Posterior vena cava (tissue), 2 donors: Measurements from ENCODE around the gene BRMS1. TPM values are rescaled to one million over a fixed set of nuclear protein-coding genes. Genes with fewer than 3 reads are reported as not detected.
"Not testable (repeated sequence)": the region's sequence is repeated elsewhere in the genome, so short reads cannot be mapped to it uniquely, and the experiment has no call there.

Experiments used
- DNase-seq: peaks from one replicate; pipeline ENCODE4 v3.0.0-alpha.2; 2020; ENCODE audit warnings: low spot score
- intact Hi-C, 2 donors: fragments of 100-400 bp; cut with DNase I; formaldehyde crosslinking; loops; one replicate each; pipeline versions ENCODE4 v1.14.1 to v1.14.2; 2022 to 2023
- total RNA-seq, 2 donors: library from RNA; stranded (reverse); fragmentation: NEBNext Ultra II Directional; extraction: Animal tissue kit (Norgen Biotek cat#: 25700); gene quantifications; one replicate each; pipeline ENCODE4 v1.2.1, GENCODE V29; 2021
- donor health status: DM: yes; HTN: yes; CAD: no.
- donor health status: DM: yes; HTN: yes; CAD: no.

Gene BRMS1
- total RNA-seq, 2 donors from 2014 or later: 20.4 to 22.0 TPM

- no peak for DNase-seq
- intact Hi-C loops: no loop called here
Observed at GRCh38 chr11:66329165-66329673, 15.7 kb downstream of the BRMS1 start.

GRCh38 chr11:66328302-66329144 lies 16.4 kb downstream of the BRMS1 start:
- peak; percentile 93 for DNase-seq
- intact Hi-C loops: no loop called here

- no peak for DNase-seq
- intact Hi-C loops: no loop called here
Observed at GRCh38 chr11:66328031-66328301, 16.9 kb downstream of the BRMS1 start.

GRCh38 chr11:66327171-66328030 lies 17.5 kb downstream of the BRMS1 start:
- intact Hi-C loops: no loop called here
- DNase-seq: no peak

GRCh38 chr11:66326261-66327111 lies 18.4 kb downstream of the BRMS1 start:
- intact Hi-C loops: no loop called here
- no peak for DNase-seq

GRCh38 chr11:66325263-66325671 lies 19.6 kb downstream of the BRMS1 start:
- DNase-seq: no peak
- intact Hi-C loops: no loop called here

- DNase-seq: no peak
Observed at GRCh38 chr11:66324664-66325063, 20.2 kb downstream of the BRMS1 start.

GRCh38 chr11:66323684-66324083 lies 21.2 kb downstream of the BRMS1 start:
- DNase-seq: no peak
- intact Hi-C loops: no loop called here

More at GRCh38 chr11:66324664-66325063, 20.2 kb downstream of the BRMS1 start:
- intact Hi-C loops: no loop called here

- intact Hi-C loops: no loop called here
- DNase-seq: peak; percentile 95
Observed at GRCh38 chr11:66322732-66323427, 22.0 kb downstream of the BRMS1 start.

- intact Hi-C loops: no loop called here
- no peak for DNase-seq
Observed at GRCh38 chr11:66321606-66322005, 23.3 kb downstream of the BRMS1 start.

- intact Hi-C loops, DNase-seq: not testable (repeated sequence)
Observed at GRCh38 chr11:66320748-66321147, 24.2 kb downstream of the BRMS1 start.

GRCh38 chr11:66320289-66320688 lies 24.6 kb downstream of the BRMS1 start:
- intact Hi-C loops, DNase-seq: not testable (repeated sequence)

- intact Hi-C loops: no loop called here
- no peak for DNase-seq
Observed at GRCh38 chr11:66318600-66318970, 26.3 kb downstream of the BRMS1 start.

GRCh38 chr11:66317723-66318599 lies 26.9 kb downstream of the BRMS1 start:
- intact Hi-C loops: no loop called here
- no peak for DNase-seq

GRCh38 chr11:66317322-66317722 lies 27.6 kb downstream of the BRMS1 start:
- DNase-seq: no peak
- intact Hi-C loops: no loop called here

- intact Hi-C loops: no loop called here
- DNase-seq: peak; percentile 92
Observed at GRCh38 chr11:66316849-66317251, 28.1 kb downstream of the BRMS1 start, which contains the start of gene CD248. TSS of gene CD248 (minus strand) at chr11:66317044. CDS start at chr11:66317027, 17 bp downstream.

- intact Hi-C loops: no loop called here
- DNase-seq: peak; percentile 81
Observed at GRCh38 chr11:66315921-66316811, 28.7 kb downstream of the BRMS1 start.
